Right lobe of liver (tissue), 6 donors: ENCODE measurements around the gene PMS1. TPM values are rescaled to one million over a fixed set of nuclear protein-coding genes. Genes with fewer than 3 reads are reported as not detected.

ENCODE experiments used
- ATAC-seq, 4 donors: fragments of 200-7000 bp; cut with Tn5 transposase; one replicate each; pipeline ENCODE4 v1.9.1; 2020; ENCODE audit warnings: mild to moderate bottlenecking in 4 of 4, moderate library complexity in 4 of 4
- DNase-seq, 3 donors: peaks; one replicate each; pipeline ENCODE4 v3.0.0-alpha.2; 2020
- H3K27ac ChIP-seq, 3 donors: fragments of 200-600 bp; one replicate each; pipeline ENCODE4 v1.8.0; 2022
- H3K27me3 ChIP-seq, 2 donors: fragments of 200-600 bp; one replicate each; pipeline ENCODE4 v1.8.0; 2022
- H3K36me3 ChIP-seq, 4 donors: fragments of 200-600 bp; sonication (generic) in 1 of 4; one replicate each; pipeline versions ENCODE4 v1.5.1 to v1.8.0; 2017 to 2022; ENCODE audit warnings: control low read depth in 1 of 4
- H3K4me1 ChIP-seq, 4 donors: fragments of 200-600 bp; sonication (generic) in 1 of 4; one replicate each; pipeline versions ENCODE4 v1.5.1 to v1.8.0; 2017 to 2022; ENCODE audit warnings: control low read depth in 1 of 4
- H3K4me3 ChIP-seq, 3 donors: fragments of 200-600 bp; one replicate each; pipeline ENCODE4 v1.8.0; 2022
- H3K9me3 ChIP-seq, 4 donors: fragments of 200-600 bp; sonication (generic) in 1 of 4; one replicate each; pipeline versions ENCODE4 v1.5.1 to v1.8.0; 2017 to 2022; ENCODE audit warnings: control low read depth in 1 of 4
- POLR2A ChIP-seq: fragments of 450-650 bp; IDR thresholded peaks from one replicate; pipeline ENCODE4 v1.6.1; 2017; ENCODE audit warnings: antibody characterized with exemption, mild to moderate bottlenecking
- WGBS: methylation state at CpG from one replicate; pipeline ENCODE4 v1.1.6; 2018; ENCODE audit warnings: low coverage, low lambda C conversion rate; ENCODE audit not compliant: insufficient coverage; ENCODE audit errors: missing lambda C conversion rate; 5-methylcytosine and 5-hydroxymethylcytosine counted together
- intact Hi-C, 2 donors: fragments of 100-400 bp; cut with DNase I; formaldehyde crosslinking; loops; one replicate each; pipeline versions ENCODE4 v1.11.2 to v1.14.1; 2022
- total RNA-seq, 6 experiments: library from RNA; depleted of rRNA in 2 of 6; stranded (reverse); fragments of >200 nt in 2 of 6; fragmentation: NEBNext Ultra II Directional in 3 of 6; extraction: Animal tissue kit (Norgen Biotek cat#: 25700) in 3 of 6; gene quantifications; one replicate each; pipeline versions ENCODE4 v1.1.0 to v1.2.4, GENCODE V29; 2016 to 2023
- TF ChIP-seq, protein P1 (sequence below), 4 donors: fragments of 200-600 bp in 3 of 4; fragments of 450-650 bp in 1 of 4; IDR thresholded peaks; one replicate each; pipeline versions ENCODE4 v1.5.1 to v1.8.0; 2016 to 2022; ENCODE audit warnings: antibody characterized with exemption in 4 of 4, mild to moderate bottlenecking in 2 of 4
- donor health status: DM: no; HTN: yes; CAD: no.
- donor health status: DM: no; HTN: no; CAD: no.
- donor health status: DM: no; HTN: no; CAD: no.
- donor health status: DM: no; HTN: yes; CAD: no.
- donor health status: DM: no; HTN: yes; CAD: no.

Gene PMS1
- total RNA-seq, 6 experiments from 2014 or later, result 8.1 to 9.5 (median 8.4) TPM

DNA sequence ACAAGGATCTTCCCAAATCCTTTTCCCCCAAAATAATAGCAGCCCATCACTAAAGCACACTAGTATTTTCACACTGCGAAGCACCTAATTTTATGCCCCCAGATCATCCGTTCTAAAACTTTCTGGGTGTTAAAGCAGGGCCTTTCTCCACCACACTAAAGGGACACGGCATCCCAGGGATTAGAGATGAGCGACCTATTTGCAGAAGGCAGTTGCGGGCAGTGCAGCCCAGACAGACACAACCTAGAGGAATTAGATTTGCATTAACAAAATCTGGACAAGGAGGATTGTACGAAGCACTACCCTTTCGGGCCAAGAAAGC, 22.1 kb upstream of the PMS1 start:
- DNase-seq (no peak), ATAC-seq (no peak)
- H3K4me3 ChIP-seq, result peak overlapping the region; percentile 70 to 86 (median 72)
- H3K27ac ChIP-seq, result peak overlapping the region; percentile 78 to 84 (median 83)
- no peaks in the 10 kb centered on the region for H3K27me3 ChIP-seq
- no peaks in the 10 kb centered on the region for H3K36me3 ChIP-seq
- no peaks in the 10 kb centered on the region for H3K9me3 ChIP-seq
- H3K4me1 ChIP-seq, result peaks cover 0 to 13% (median 0%) of the 10 kb centered on the region in 4 donors
- TF ChIP-seq, protein P1, sequence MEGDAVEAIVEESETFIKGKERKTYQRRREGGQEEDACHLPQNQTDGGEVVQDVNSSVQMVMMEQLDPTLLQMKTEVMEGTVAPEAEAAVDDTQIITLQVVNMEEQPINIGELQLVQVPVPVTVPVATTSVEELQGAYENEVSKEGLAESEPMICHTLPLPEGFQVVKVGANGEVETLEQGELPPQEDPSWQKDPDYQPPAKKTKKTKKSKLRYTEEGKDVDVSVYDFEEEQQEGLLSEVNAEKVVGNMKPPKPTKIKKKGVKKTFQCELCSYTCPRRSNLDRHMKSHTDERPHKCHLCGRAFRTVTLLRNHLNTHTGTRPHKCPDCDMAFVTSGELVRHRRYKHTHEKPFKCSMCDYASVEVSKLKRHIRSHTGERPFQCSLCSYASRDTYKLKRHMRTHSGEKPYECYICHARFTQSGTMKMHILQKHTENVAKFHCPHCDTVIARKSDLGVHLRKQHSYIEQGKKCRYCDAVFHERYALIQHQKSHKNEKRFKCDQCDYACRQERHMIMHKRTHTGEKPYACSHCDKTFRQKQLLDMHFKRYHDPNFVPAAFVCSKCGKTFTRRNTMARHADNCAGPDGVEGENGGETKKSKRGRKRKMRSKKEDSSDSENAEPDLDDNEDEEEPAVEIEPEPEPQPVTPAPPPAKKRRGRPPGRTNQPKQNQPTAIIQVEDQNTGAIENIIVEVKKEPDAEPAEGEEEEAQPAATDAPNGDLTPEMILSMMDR (IDR thresholded peaks at IDR 0.05), result no peak
- no peak for TF ChIP-seq POLR2A
- 1% methylated on average over 7 of the region's 7 CpGs for WGBS
- intact Hi-C loops, result loop anchor here in 1 of 2 donors (10.0 kb wide), 1 partner anchor 97 kb away; the partner anchor contains the start of gene ASNSD1

DNA sequence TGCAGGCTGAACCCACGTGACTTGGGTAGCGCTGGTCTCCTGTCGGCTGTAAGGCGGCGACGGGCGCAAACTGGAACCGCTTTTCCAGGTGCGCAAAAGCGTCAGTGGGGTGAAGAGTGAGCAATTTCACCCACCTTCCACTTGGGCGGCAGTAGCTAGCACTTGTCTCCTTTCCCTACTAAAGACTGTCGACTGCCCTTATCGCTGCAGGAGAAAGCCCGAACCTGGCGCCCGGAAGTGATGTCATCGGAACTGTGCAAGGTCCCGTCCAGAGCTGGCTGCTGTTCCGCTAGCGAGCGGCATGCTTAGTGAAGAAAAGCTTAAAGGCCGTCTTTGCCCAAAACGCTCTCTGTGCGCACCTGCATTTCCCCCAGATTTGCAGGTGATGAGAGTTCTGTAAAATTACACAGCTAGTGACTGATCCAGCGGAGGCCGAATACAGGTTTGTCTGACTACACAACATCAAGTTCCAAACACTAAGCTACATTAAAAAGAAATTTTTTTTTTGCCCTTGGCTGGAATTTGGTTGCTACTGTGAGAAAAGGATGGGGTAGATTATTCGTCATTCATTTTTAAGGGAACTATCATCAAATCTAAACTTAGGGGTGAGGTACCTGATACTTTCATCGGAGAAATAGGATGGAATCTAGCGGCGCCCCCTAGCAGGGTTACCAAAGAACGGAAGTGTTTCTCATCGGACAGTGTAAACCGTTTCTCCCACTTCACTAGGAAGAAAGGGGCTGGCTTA, 21.5 kb upstream of the PMS1 start, which contains the start of gene OSGEPL1:
Gene OSGEPL1 (minus strand): TSS at position 242 of the 748 bp plus-strand sequence. CDS start 1,152 bp downstream, outside the sequence.
- intact Hi-C loops, result loop anchor here in 1 of 2 donors (10.0 kb wide), 1 partner anchor 98 kb away; the partner anchor contains the start of gene ASNSD1
- 0% methylated on average over 24 of the region's 33 CpGs for WGBS
- Histone ChIP-seq H3K27me3 (no peaks in the 10 kb centered on the region), H3K36me3 (no peaks in the 10 kb centered on the region), H3K9me3 (no peaks in the 10 kb centered on the region), H3K4me3 (peak within 1 kb of the TSS; percentile 70 to 86 (median 72)), H3K27ac (peak within 1 kb of the TSS; percentile 78 to 84 (median 83)), H3K4me1 (peaks cover 0 to 13% (median 0%) of the 10 kb centered on the region in 4 donors)
- ATAC-seq (peak; percentile 97 to 98 (median 98)), DNase-seq (peak; percentile 95 to 96 (median 95))
- TF ChIP-seq POLR2A, result peak; percentile 60
- TF ChIP-seq, protein P1 (IDR thresholded peaks at IDR 0.05), result peak; percentile 33 to 55 (median 44)

DNA sequence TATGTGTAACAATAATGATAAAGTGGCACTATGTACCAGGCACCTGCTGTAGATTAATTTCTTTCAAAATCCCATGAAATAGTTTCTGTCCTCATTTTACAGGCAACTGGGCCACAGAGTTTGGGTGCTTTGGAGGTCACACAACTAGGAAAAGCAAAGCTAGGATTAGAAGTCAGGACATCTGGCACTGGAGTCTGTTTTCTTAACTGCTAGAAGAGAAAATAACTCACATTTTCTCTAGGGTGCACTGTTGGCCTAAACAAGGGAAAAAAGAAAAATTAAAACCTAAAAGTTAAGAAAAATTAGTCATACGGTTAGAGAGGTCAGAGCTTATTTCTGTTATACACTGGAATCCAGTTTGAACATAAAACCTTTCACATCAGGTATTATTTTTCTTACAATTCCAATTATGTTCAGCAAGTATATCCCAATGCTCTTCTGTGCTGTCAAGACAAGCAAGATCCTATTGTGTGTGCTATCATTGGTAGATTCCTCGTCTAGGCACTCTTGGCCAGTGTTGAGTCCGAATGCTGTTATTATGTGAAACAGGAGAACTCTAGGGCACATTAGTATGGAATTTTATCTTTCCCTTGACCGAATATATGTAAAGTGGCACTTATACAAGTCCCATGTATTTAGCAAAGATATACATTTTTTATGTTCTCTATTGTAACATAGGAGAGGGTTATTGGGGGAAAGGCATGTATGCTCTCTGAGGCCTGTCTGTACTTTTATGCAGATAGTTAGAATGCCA, 20.2 kb upstream of the PMS1 start:
- no peak overlapping the region for H3K4me3 ChIP-seq
- peaks cover 0 to 13% (median 0%) of the 10 kb centered on the region in 4 donors for H3K4me1 ChIP-seq
- WGBS, result 74% methylated on average over 4 of the region's 4 CpGs
- ATAC-seq (no peak), DNase-seq (no peak)
- H3K9me3 ChIP-seq, result no peaks in the 10 kb centered on the region
- no peak overlapping the region for H3K27ac ChIP-seq
- H3K36me3 ChIP-seq, result no peaks in the 10 kb centered on the region
- TF ChIP-seq POLR2A, result no peak
- TF ChIP-seq, protein P1 (IDR thresholded peaks at IDR 0.05), result no peak
- intact Hi-C loops, result loop anchor here in 1 of 2 donors (10.0 kb wide), 1 partner anchor 99 kb away; the partner anchor contains the start of gene ASNSD1
- H3K27me3 ChIP-seq, result no peaks in the 10 kb centered on the region

DNA sequence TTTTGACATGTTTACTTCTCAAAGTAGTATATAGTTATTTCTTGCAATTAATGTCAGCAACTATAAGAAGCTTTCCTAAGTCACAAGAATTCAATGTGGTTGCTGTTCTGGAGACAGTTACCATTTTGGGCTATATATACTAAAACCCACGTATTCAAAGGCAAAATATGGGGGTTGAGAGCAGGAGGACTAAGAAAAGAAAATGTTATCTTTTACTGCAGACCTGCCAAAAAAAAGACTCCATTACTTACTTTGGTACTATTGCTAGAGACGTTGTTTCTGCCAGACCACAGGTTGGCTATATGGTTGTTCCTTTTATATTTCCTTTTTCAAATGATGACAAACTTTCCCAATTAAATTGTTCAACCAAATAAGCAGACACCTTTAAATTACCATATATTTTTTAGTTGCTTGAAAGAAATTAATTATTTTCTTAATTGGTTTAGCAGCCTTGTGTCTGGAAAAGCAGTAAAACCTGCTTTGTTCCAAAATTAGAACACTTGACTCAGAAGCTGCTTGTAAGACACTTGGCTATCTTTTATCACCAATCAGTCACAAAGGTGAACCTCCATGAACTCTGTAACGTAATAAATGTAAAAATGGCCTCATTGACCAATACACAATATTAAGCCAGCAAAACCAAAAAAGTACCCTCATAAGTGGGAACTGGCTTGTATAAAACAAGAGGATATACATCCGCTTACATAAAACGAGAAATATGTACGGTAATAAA, 13.5 kb upstream of the PMS1 start:
- Histone ChIP-seq H3K9me3 (no peaks in the 10 kb centered on the region), H3K4me3 (no peak overlapping the region), H3K27me3 (no peaks in the 10 kb centered on the region), H3K36me3 (peaks cover 0 to 48% (median 21%) of the 10 kb centered on the region in 4 donors), H3K4me1 (no peaks in the 10 kb centered on the region), H3K27ac (no peak overlapping the region)
- DNase-seq (no peak), ATAC-seq (no peak)
- TF ChIP-seq, protein P1 (IDR thresholded peaks at IDR 0.05), result no peak
- no peak for TF ChIP-seq POLR2A
- 51% methylated on average over 6 of the region's 6 CpGs for WGBS
- intact Hi-C loops, result no loop called here
